Fibroblast of lung (primary cell): Measurements from ENCODE around the gene SEMA5B. TPM values are rescaled to one million over a fixed set of nuclear protein-coding genes. Genes with fewer than 3 reads are reported as not detected.

ENCODE experiments used
- DNase-seq, 2 donors: peaks; one replicate each; pipeline versions ENCODE4 v3.0.0 to v3.0.0-alpha.2; 2010; ENCODE audit warnings: low read depth in 2 of 2
- H2AFZ ChIP-seq: 2 replicates; pipeline ENCODE4 v1.5.1; 2012; ENCODE audit warnings: low read length, control low read depth, inconsistent platforms
- H3K27ac ChIP-seq: 2 replicates; pipeline ENCODE4 v1.5.1; 2011; ENCODE audit warnings: low read length, control low read depth; ENCODE audit not compliant: insufficient read depth
- H3K27me3 ChIP-seq: 2 replicates; pipeline ENCODE4 v1.5.1; 2011; ENCODE audit warnings: mild to moderate bottlenecking, low read length; ENCODE audit not compliant: control insufficient read depth, insufficient read depth
- H3K36me3 ChIP-seq: 2 replicates; pipeline ENCODE4 v1.5.1; 2011; ENCODE audit warnings: low read length; ENCODE audit not compliant: control insufficient read depth, insufficient read depth
- H3K4me1 ChIP-seq: 2 replicates; pipeline ENCODE4 v1.5.1; 2011; ENCODE audit warnings: low read length; ENCODE audit not compliant: control insufficient read depth, insufficient read depth; ENCODE audit errors: extremely low read depth
- H3K4me2 ChIP-seq: 2 replicates; pipeline ENCODE4 v1.5.1; 2011; ENCODE audit warnings: low read length, control low read depth; ENCODE audit not compliant: insufficient read depth; ENCODE audit errors: extremely low read depth
- H3K4me3 ChIP-seq, 4 experiments: fragments of 200-600 bp in 1 of 4; sonication (generic) in 1 of 4; replicated peaks in 1 of 4; 2 replicates each; pipeline ENCODE4 v1.5.1; 2011 to 2016; ENCODE audit warnings: low read length in 4 of 4, low read depth in 3 of 4, mild to moderate bottlenecking in 3 of 4, control low read depth in 2 of 4, inconsistent platforms in 1 of 4, mixed read lengths in 1 of 4; ENCODE audit not compliant: insufficient read depth in 1 of 4; ENCODE audit errors: control extremely low read depth in 1 of 4
- H3K79me2 ChIP-seq: 2 replicates; pipeline ENCODE4 v1.5.1; 2012; ENCODE audit warnings: mild to moderate bottlenecking, low read length, inconsistent platforms; ENCODE audit not compliant: control insufficient read depth, insufficient read depth
- H3K9ac ChIP-seq: 2 replicates; pipeline ENCODE4 v1.5.1; 2011; ENCODE audit warnings: mild to moderate bottlenecking, low read length, control low read depth; ENCODE audit not compliant: insufficient read depth
- H3K9me3 ChIP-seq: 2 replicates; pipeline ENCODE4 v1.5.1; 2012; ENCODE audit warnings: low read depth, low read length; ENCODE audit not compliant: control insufficient read depth, insufficient read depth
- H4K20me1 ChIP-seq: 2 replicates; pipeline ENCODE4 v1.5.1; 2011; ENCODE audit warnings: low read length; ENCODE audit not compliant: control insufficient read depth, insufficient read depth; ENCODE audit errors: extremely low read depth
- CTCF ChIP-seq, 2 donors: IDR thresholded peaks in 1 of 2; conservative IDR thresholded peaks in 1 of 2; 1 replicate in 1 of 2; 2 replicates in 1 of 2; pipeline ENCODE4 v1.5.1; 2011 to 2012; ENCODE audit warnings: low read length in 2 of 2, control low read depth in 1 of 2, inconsistent platforms in 1 of 2, low read depth in 1 of 2, mild to moderate bottlenecking in 1 of 2
- EZH2 ChIP-seq: IDR thresholded peaks from 2 replicates; pipeline ENCODE4 v1.5.1; 2012; ENCODE audit warnings: low read length, control low read depth, mild to moderate bottlenecking; ENCODE audit errors: missing control alignments
- polyA plus RNA-seq, 2 donors: library from polyadenylated mRNA; depleted of rRNA in 1 of 2; stranded (reverse) in 1 of 2; unstranded in 1 of 2; fragments of >200 nt; gene quantifications; 2 replicates each; pipeline ENCODE4 v1.2.1, GENCODE V29; 2011 to 2012; ENCODE audit warnings: missing spikeins in 1 of 2
- total RNA-seq: library from RNA; depleted of rRNA; stranded (reverse); fragments of >200 nt; gene quantifications from 2 replicates; pipeline ENCODE4 v1.2.1, GENCODE V29; 2014

Gene SEMA5B
- total and polyA plus RNA-seq, 2 donors (not counting 1 experiment from before 2014, with no cell fraction given), result not detected

- no peaks in the 10 kb centered on the region for H3K36me3 ChIP-seq
- H3K27ac ChIP-seq, result no peak overlapping the region
- H3K9me3 ChIP-seq, result no peaks in the 10 kb centered on the region
- TF ChIP-seq CTCF (conservative IDR thresholded peaks at IDR 0.05 in 1 of 2, IDR thresholded peaks at IDR 0.05 in 1 of 2; ENCODE audit: low read depth in 1 of 2, low read length in 2 of 2) (no peak), EZH2 (peak; percentile 61)
- H3K4me3 ChIP-seq, result no peak overlapping the region
- H3K4me2 ChIP-seq, result no peak overlapping the region
- no peak overlapping the region for H2AFZ ChIP-seq
- H3K9ac ChIP-seq, result no peak overlapping the region
- no peaks in the 10 kb centered on the region for H3K4me1 ChIP-seq
- peaks cover 26% of the 10 kb centered on the region for H3K27me3 ChIP-seq
- no peak for DNase-seq
- no peaks in the 10 kb centered on the region for H4K20me1 ChIP-seq
- H3K79me2 ChIP-seq, result no peaks in the 10 kb centered on the region
Measured at GRCh38 chr3:122996038-122996580, 31.5 kb downstream of the SEMA5B start.

GRCh38 chr3:122994954-122995353 lies 32.6 kb downstream of the SEMA5B start:
- DNase-seq, result no peak
- Histone ChIP-seq H3K79me2 (no peaks in the 10 kb centered on the region), H3K36me3 (no peaks in the 10 kb centered on the region), H3K4me1 (no peaks in the 10 kb centered on the region), H2AFZ (no peak overlapping the region), H3K4me2 (no peak overlapping the region), H4K20me1 (no peaks in the 10 kb centered on the region), H3K27ac (no peak overlapping the region), H3K9ac (no peak overlapping the region), H3K27me3 (peaks cover 31% of the 10 kb centered on the region), H3K4me3 (no peak overlapping the region), H3K9me3 (no peaks in the 10 kb centered on the region)
- TF ChIP-seq EZH2, result no peak
- no peak for TF ChIP-seq CTCF (conservative IDR thresholded peaks at IDR 0.05 in 1 of 2, IDR thresholded peaks at IDR 0.05 in 1 of 2; ENCODE audit: low read depth in 1 of 2, low read length in 2 of 2)

GRCh38 chr3:122993124-122993978 lies 34.2 kb downstream of the SEMA5B start:
- no peak for DNase-seq
- Histone ChIP-seq H3K79me2 (no peaks in the 10 kb centered on the region), H3K27me3 (peaks cover 37% of the 10 kb centered on the region), H3K27ac (no peak overlapping the region), H2AFZ (no peak overlapping the region), H3K9me3 (no peaks in the 10 kb centered on the region), H3K4me2 (no peak overlapping the region), H3K36me3 (no peaks in the 10 kb centered on the region), H3K9ac (no peak overlapping the region), H3K4me3 (no peak overlapping the region), H4K20me1 (no peaks in the 10 kb centered on the region), H3K4me1 (no peaks in the 10 kb centered on the region)
- TF ChIP-seq EZH2, result no peak
- no peak for TF ChIP-seq CTCF (conservative IDR thresholded peaks at IDR 0.05 in 1 of 2, IDR thresholded peaks at IDR 0.05 in 1 of 2; ENCODE audit: low read depth in 1 of 2, low read length in 2 of 2)
